BJ (cell line): Measurements from ENCODE around the gene GAS2L3. TPM values are rescaled to one million over a fixed set of nuclear protein-coding genes. Genes with fewer than 3 reads are reported as not detected.

Experiments used
- CTCF ChIA-PET: fragments of 350-600 bp; formaldehyde crosslinking; extraction: SDS; loops from one replicate; lab custom pipeline; 2021; ENCODE audit warnings: antibody characterized with exemption, inconsistent platforms; lab: Yijun Ruan, JAX
- POLR2A ChIA-PET: fragments of 300-600 bp; sonication (Branson Sonifier 250); formaldehyde crosslinking; extraction: SDS; loops from one replicate; lab custom pipeline; 2021; ENCODE audit warnings: antibody characterized with exemption; lab: Charles Lee
- DNase-seq: peaks from one replicate; pipeline ENCODE4 v3.0.0-alpha.2; 2011; ENCODE audit warnings: low read depth
- H3K27me3 ChIP-seq: 2 replicates; pipeline ENCODE4 v1.6.0; 2011; ENCODE audit warnings: low read length; ENCODE audit not compliant: control insufficient read depth, insufficient read depth
- H3K36me3 ChIP-seq: 2 replicates; pipeline ENCODE4 v1.5.1; 2011; ENCODE audit warnings: low read length; ENCODE audit not compliant: control insufficient read depth, insufficient read depth
- H3K4me3 ChIP-seq: 2 replicates; pipeline ENCODE4 v1.5.1; 2011; ENCODE audit warnings: low read depth, mild to moderate bottlenecking, control low read depth, low read length
- CTCF ChIP-seq: IDR thresholded peaks from 2 replicates; pipeline ENCODE4 v1.5.1; 2011; ENCODE audit warnings: low read depth, mild to moderate bottlenecking, control low read depth, inconsistent platforms, low read length, moderate library complexity; ENCODE audit not compliant: insufficient read depth
- polyA plus RNA-seq: library from polyadenylated mRNA; depleted of rRNA; stranded (reverse); fragments of >200 nt; gene quantifications from 2 replicates; pipeline ENCODE4 v1.2.3, GENCODE V29; 2011

Gene GAS2L3
- polyA plus RNA-seq, 1 experiment, result 4.9 TPM

DNA sequence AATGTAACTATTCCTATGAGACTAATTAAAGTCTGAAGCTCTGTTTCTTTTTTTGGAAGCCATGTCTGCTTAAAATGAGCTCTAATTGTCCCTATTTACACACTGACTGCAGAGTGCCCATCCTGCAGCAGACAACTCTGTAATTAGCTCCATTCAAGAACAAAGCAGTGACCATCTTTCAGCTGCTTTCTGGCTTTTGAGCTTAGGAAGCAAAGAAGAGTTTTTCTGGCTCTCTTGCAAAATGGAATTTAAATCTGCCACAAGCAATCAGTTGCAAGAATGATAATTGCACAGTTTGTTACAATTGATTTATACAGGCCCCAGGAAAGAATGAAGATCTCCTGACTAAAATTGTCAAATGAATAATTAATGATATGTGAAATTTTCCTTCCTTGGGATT lies 83.4 kb downstream of the GAS2L3 start:
- ChIA-PET CTCF (interaction anchor here (1.2 kb wide), 1 partner anchor 85 kb away, joined by 5 read pairs; no protein-coding TSS in a partner anchor), POLR2A (no interaction called here)
- Histone ChIP-seq H3K4me3 (no peak overlapping the region), H3K36me3 (no peaks in the 10 kb centered on the region), H3K27me3 (no peaks in the 10 kb centered on the region)
- no peak for TF ChIP-seq CTCF
- DNase-seq, result no peak

GRCh38 chr12:100661300-100661951 lies 87.9 kb downstream of the GAS2L3 start:
- Histone ChIP-seq H3K36me3 (no peaks in the 10 kb centered on the region), H3K27me3 (no peaks in the 10 kb centered on the region), H3K4me3 (no peak overlapping the region)
- no peak for TF ChIP-seq CTCF
- POLR2A ChIA-PET, result no interaction called here
- no peak for DNase-seq
- CTCF ChIA-PET, result interaction anchor here (2.3 kb wide), 1 partner anchor 10 kb away, joined by 9 read pairs; no protein-coding TSS in a partner anchor

DNA sequence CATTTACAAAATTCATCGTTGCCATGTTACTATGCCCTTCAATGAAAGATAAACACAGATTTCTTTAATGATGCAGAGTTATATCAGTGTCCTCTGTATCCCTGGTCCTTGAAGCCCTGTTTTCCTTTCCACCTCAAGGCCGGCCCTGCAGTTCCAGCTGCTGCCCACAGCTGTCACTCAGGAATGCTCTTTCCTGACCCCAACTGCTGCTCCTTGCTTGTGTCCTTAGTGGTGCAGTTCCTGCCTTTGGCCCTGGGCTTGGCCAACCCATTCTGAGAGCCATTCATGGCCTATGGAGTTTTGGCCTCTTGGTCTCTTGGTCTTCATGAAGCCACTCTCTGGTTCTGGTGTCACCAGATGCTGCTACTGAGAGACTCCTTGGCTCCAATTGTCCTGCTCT lies 93.1 kb downstream of the GAS2L3 start:
- POLR2A ChIA-PET, result no interaction called here
- no peak for TF ChIP-seq CTCF
- Histone ChIP-seq H3K27me3 (peaks cover 1% of the 10 kb centered on the region), H3K4me3 (no peak overlapping the region), H3K36me3 (no peaks in the 10 kb centered on the region)
- no peak for DNase-seq
- CTCF ChIA-PET, result interaction anchor here (0.8 to 1.2 kb wide), 2 partner anchors 71 to 75 kb away, joined by 3 read pairs; no protein-coding TSS in a partner anchor

- DNase-seq, result no peak
- ChIA-PET POLR2A (no interaction called here), CTCF (interaction anchor here (1.2 kb wide), 1 partner anchor 19 kb away, joined by 3 read pairs; no protein-coding TSS in a partner anchor)
- Histone ChIP-seq H3K36me3 (no peaks in the 10 kb centered on the region), H3K27me3 (peaks cover 1% of the 10 kb centered on the region), H3K4me3 (no peak overlapping the region)
- peak; percentile 93 for TF ChIP-seq CTCF
Measured at GRCh38 chr12:100668945-100669536, 95.6 kb downstream of the GAS2L3 start.

GRCh38 chr12:100669922-100670321 lies 96.4 kb downstream of the GAS2L3 start:
- ChIA-PET CTCF (interaction anchor here (1.2 kb wide), 1 partner anchor 71 kb away, joined by 3 read pairs; no protein-coding TSS in a partner anchor), POLR2A (no interaction called here)
- TF ChIP-seq CTCF, result no peak
- Histone ChIP-seq H3K27me3 (peaks cover 1% of the 10 kb centered on the region), H3K36me3 (no peaks in the 10 kb centered on the region), H3K4me3 (no peak overlapping the region)
- DNase-seq, result no peak
